GM21737 (cell line): ENCODE results near the gene NUAK2.

Source experiments
- ATAC-seq: cut with Tn5 transposase; IDR thresholded peaks from one replicate; pipeline ENCODE4 v1.9.1; 2021; ENCODE audit warnings: mild to moderate bottlenecking, moderate library complexity; ENCODE audit not compliant: unreplicated experiment

Gene NUAK2

DNA sequence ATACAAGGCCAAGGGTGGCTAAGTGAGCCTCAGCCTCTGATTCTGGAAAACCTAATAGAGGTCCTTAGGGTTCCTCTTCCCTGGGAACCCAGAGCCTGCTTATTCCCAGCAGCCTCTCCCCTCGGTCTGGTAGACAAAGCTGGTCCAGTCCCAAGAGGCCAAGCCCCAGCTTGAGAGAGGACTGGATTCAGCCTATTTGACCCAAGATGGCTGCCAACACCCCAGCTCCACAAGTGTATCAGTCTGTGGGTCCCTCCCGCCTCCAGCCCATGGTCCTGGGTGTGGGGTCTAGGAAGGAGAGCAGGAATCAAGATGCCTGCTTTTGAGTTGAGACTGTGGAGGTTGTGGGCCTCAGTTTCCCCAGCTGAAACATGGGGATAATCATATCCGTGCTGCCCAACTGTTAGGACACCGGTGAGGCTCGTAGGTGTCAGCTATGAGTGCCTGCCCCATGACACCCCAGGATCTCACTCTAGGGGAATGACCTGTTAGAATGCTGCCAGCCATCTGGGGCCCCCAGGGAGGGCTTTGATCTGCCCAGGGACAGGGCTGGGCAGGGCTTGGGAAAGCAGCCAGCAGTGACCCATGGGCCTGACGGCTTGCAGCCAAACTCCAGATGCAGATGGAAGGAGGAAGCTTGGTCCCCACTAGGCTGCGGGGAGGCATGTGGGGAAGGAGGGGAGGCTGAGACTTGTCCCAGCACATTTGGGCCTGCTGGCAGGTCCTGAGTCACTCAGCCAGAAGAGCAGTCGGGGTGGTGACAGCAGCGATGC lies 45.4 kb downstream of the NUAK2 start:
- no peak for ATAC-seq

GRCh38 chr1:205275133-205275532 lies 46.4 kb downstream of the NUAK2 start:
- no peak for ATAC-seq

DNA sequence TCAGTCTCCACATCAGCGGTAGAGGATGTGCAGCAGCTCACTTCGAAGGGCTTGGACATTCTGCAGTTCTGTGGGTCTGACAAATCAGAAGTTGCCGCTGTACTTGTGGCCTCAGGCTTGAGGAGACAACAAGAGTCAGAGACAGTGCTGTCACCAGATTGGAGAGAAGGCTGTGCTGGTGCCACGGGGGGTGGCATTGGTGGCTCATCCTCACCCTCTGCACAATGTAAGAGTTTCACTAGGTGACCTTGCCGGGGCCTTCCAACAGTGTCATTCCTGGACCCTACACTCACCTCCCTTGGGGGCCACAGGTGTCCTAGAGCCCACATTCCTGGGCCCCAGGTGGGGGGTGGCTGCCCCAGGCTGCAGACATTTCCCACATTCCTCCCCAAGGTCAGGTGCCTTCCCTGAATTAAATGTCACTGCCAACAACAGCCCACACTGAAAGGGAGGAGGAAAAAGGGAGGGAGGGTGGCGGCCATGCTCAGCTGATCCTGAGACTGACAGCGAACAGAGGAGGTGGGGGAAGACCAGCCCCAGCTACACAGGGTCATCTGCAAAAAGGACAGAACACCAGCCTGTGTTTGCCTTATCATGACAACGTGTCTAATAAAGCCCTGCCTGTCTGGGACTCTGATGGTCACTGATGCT lies 47.4 kb downstream of the NUAK2 start:
- ATAC-seq = no peak

GRCh38 chr1:205273551-205273982 lies 48.0 kb downstream of the NUAK2 start:
- ATAC-seq = no peak

GRCh38 chr1:205272536-205272935 lies 49.0 kb downstream of the NUAK2 start:
- ATAC-seq = no peak

DNA sequence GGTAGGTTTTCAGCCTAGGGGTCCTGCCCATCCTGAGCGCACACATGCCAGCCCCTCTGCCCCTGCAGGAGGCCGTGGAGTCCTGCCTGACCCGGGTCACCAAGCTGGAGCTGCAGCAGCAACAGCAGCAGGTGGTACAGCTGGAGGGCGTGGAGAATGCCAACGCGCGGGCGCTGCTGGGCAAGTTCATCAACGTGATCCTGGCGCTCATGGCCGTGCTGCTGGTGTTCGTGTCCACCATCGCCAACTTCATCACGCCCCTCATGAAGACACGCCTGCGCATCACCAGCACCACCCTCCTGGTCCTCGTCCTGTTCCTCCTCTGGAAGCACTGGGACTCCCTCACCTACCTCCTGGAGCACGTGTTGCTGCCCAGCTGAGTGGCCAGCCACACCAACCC lies 49.8 kb downstream of the NUAK2 start:
- ATAC-seq = no peak

GRCh38 chr1:205271277-205271676 lies 50.3 kb downstream of the NUAK2 start:
- ATAC-seq = no peak

DNA sequence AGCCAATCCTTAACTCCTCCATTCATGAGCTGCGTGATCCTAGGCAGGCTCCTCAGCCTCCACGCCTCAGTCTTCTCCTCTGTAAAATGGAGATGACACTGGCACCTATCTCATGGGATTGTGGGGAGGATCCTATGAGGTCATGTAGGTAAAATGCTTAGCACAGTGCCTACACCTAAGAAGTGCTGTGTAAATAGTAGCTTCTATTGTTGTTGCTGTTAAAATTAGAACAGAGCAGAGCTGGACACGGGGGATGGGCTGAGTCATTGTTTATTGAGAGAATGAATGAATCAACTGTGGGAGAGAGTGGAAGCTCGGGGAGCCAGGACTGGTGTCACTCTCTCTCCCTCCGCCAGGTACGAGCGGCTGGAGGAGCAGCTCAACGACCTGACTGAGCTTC lies 50.8 kb downstream of the NUAK2 start:
- no peak for ATAC-seq

DNA sequence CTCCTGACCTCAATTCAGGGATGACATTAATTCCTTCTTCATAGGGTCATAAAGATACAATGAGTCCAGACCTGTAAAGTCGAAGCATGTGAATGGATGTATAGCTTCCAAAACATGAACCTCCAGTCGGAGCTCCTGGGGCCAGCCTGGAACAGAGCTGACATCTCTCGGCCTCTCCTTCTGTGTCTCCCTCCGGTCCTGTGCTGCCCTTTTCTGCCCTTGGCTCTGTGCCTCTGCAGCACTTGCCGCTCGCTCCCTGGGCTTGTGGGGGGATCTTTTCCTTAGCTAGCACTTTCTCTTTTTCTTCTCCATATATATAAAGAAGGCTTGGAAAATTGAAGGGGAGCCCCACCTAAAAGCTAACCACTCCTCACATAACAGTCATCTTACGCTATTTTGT lies 51.3 kb downstream of the NUAK2 start:
- ATAC-seq = no peak

DNA sequence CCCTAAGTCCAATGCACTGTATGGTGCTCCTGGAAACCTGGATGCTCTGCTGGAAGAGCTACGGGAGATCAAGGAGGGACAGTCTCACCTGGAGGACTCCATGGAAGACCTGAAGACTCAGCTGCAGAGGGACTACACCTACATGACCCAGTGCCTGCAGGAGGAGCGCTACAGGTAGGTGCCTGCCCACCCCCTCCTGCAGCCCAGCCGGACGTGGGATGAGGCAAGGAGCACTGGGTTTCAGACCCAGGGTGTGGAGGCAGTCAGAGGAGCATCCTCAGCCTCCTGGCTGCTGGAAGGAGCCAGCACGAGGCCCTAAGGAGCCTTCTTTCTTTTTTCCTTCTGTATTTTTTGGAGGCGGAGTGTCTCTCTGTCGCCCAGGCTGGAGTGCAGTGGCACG lies 51.8 kb downstream of the NUAK2 start:
- no peak for ATAC-seq

DNA sequence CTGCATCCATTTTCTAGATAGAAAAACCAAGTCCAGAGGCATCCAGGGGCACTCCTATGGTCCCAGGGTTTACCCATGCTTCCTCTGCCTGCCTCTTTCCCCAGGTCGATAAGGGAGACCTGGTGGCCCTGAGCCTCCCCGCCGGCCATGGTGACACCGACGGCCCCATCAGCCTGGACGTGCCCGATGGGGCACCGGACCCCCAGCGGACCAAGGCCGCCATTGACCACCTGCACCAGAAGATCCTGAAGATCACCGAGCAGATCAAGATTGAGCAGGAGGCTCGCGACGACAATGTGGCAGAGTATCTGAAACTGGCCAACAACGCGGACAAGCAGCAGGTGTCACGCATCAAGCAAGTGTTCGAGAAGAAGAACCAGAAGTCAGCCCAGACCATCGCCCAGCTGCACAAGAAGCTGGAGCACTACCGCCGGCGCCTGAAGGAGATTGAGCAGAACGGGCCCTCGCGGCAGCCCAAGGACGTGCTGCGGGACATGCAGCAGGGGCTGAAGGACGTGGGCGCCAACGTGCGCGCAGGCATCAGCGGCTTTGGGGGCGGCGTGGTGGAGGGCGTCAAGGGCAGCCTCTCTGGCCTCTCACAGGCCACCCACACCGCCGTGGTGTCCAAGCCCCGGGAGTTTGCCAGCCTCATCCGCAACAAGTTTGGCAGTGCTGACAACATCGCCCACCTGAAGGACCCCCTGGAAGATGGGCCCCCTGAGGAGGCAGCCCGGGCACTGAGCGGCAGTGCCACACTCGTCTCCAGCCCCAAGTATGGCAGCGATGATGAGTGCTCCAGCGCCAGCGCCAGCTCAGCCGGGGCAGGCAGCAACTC lies 52.5 kb downstream of the NUAK2 start:
- ATAC-seq = no peak

DNA sequence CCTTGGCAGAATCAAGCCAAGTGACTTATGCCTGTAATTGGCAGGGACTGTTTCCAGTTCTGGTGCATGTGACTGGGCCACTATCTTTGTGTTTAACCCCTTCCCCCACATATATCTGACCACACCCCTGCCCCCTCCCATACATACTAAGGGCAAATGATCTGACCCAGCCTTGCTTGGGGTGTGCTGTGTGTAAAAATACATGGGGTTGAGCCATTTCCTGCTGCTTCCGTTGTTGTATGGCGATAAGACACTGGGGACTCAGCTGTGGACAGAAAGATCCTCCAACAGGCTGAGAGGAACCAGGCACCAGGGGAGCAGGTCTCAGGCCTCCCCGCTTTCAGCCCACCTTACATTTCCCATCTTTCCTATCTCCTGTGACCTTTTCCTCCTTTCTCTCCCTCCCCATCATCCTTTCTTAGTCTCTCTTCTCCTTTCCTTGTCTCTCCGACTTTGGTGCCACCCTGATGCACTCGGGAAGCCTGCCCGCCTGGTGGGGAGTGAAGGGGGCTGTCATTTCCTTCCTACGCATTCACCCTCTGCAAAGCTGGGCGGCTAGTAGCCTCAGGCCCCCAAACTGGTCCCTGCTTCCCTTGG lies 54.1 kb downstream of the NUAK2 start:
- no peak for ATAC-seq

DNA sequence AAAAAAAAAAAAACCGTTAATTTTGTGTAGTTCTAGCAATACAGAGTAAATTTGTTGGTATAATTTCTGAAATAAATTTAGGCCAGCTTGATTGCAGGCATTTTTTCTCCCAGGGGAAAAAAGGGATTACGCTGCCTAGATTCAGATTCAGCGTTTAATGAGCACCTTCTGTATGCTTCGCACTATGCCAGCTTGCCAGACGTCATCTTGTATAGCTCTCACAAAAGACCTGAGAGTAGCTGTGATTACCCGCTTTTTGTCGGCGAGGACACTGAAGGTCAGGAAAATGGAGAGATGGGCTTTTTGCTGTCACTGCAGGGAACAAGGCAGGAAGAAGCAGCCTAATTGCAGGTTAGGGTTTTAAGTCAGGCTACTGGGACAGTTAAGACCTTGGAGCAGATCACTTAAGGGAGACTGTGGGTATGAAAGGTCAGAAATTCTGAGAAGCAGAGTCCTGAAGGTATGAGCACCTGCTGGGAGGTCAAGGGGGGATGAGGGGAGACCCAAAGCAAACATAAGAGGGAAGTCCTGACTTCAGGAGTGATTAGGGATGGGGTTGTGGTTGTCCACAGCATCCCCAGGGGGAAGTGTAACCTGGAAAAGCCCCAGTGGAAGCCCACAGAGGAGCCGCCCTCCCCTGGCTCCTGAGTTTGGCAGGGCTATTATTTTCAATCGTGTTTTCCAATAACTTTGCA lies 54.8 kb downstream of the NUAK2 start:
- ATAC-seq = no peak

DNA sequence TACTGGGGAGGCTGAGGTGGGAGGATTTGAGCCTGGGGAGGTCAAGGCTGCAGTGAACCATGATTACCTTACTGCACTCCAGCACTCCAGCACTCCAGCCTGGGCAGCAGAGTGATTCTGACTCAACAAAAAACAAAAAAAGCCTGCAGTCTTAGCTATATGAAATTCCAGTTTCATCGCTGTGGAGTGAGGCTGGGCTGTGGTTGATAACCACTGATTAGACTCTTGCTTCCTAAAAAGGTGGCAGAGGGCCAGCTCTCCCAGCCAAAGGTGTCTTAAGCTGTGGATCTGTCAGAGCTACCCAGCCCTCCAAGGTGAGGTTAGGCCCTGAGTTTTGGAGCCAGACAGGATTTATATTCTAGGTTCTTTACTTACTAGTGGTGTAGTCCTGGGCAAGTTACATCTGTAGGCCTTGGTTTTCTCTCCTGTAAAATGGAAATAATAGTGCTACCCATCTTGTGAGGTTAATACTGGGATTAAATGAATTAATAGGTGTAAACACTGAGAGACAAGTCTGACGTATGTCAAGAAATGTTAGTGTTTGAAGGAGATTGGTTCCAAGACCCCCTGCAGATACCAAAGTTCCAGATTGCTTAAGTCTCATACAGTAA lies 57.9 kb downstream of the NUAK2 start:
- no peak for ATAC-seq

DNA sequence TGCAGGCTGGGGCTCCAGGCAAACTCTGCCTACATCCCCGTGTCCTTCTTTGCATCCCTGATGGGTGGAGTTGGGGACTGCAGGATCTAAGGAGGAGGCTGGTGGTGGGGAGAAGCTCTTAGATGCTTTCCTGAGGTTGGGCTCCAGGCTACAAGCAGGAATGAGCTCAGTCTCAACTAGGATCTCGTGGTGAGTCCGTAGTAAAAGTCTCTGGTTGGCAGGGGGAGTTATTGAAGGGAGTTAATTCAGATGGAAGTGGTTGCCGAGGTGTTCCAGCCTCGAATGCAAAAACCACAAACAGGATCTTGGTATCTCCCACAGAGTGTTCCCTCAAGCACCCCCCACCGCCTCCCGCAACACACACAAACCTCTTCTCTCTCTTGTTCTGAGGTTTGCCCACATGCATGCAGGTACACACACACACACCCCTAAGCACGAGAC lies 58.8 kb downstream of the NUAK2 start:
- ATAC-seq = no peak

DNA sequence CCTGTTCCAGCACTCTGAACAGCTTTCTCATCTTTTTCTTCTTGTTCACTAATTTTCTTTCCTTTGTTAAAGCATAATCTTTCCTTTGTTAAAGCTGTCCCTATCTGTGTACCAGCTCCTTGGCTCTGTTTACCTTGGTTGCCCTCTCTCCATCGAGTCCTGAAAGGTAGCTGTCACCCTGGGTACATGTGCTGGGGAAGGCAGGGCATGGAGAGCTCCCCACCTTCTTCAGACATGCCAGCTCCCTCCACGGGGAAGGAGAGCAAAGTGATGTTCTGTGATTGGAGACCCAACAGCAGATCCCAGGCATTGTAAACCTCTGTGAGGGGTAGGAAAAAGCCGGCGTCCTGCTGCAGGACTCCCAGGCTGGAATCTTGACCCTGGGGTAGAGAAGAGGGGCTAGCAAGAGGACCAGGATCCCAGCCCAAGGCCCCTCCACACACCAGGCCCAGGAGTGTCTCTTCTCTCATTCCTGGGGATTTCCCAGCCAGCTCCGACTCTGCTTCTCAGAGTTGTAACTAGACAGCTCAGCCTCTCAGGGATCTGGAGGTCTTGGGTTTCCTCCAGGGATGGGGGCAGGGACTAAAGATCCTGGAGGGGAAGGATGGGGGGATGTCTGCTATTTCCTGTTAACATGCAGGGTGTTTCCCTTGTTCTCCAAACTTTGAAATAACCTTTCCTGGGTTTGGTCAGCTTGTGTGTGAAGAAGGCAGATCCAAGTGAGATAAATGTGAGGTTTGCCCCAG lies 59.4 kb downstream of the NUAK2 start:
- ATAC-seq = no peak

DNA sequence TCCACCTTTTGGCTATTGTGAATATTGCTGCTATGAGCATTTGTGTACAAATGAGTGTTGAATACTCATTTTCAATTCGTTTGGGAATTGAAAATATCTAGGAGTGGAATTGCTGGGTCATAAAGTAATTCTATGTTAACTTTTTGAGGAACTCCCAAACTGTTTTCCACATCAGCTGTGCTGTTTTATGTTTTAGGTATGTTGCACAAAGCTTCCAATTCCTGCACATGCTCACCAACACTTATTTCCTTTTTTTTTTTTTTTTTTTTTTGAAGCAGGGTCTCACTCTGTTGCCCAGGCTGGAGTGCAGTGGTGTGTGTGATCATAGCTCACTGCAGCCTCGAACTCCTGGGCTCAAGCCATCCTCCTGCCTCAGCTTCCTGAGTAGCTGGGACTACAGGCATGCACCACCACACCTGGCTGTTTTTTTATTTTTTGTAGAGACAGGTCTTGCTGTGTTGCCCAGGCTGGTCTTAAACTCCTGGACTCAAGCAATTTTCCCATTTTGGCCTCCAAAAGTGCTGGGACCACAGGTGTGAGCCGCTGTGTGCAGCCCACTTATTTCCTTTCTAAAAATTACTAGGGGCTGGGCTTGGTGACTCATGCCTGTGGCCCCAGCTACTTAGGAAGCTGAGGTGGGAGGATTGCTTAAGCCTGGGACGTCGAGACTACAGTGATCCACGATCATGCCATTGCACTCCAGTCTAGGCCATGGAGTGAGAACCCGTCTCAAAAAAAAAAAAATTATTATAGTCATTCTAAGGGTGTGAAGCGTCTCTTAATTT lies 60.4 kb downstream of the NUAK2 start:
- ATAC-seq = no peak

DNA sequence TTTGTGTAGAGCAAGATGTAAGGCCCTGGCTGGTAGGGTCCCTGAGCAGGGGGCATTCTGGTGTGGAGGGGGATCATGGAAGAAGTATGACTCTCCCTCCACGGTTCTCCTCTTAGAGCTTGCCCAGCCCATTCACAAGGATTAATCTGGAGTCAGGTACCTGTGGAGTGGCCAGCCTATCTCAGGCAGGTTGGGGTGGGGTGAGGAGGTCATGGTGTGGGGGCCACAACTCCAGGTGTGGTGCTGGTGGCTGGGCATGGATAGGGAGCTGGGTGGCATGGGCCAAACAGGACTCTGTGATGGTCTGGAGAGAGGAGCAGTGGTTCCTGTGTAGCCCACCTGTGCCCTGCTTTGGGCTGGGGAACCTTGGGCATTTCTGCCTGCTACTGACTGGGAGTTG lies 61.5 kb downstream of the NUAK2 start:
- ATAC-seq = no peak

DNA sequence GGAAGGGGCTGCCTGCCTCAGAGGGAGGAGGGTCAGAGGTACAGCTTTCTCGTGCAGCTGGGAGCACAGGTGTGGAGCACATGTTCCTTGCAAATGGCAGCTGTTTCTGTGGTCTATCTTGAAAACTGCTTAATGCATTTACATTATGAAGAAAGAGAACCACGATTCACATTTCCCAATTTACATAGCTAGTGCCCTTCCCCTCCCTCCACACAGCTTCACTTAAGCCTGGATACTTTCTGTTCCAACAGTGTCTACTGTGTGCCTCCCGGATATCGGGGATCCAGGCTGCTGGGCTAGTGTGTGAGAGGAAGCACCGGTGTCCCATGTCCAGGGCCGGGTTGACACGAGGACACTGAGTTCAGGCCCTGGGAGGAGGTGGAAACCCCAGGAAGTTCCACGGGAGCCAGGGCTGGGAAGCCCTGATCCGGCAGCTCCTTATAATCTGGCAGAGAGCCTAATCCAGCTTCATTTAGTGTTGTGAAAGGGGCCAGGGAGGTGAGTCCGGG lies 62.2 kb downstream of the NUAK2 start:
- no peak for ATAC-seq
